ENCODE data around the gene SELENOF.

SELENOF gene

GRCh38 chr1:86939406-86939805 is 25.5 kb upstream of the SELENOF start:
- no peak for DNase-seq (ENCODE audit: low read depth)
- no peak for TF ChIP-seq CTCF (IDR thresholded peaks at IDR 0.05; ENCODE audit: control insufficient read depth, insufficient read depth, low read depth, low read length, missing control alignments)
- H3K4me3 ChIP-seq (ENCODE audit: control insufficient read depth, low read depth, low read length) = no peak overlapping the region

- DNase-seq (ENCODE audit: low read depth) = no peak
- no peak for TF ChIP-seq CTCF (IDR thresholded peaks at IDR 0.05; ENCODE audit: control insufficient read depth, insufficient read depth, low read depth, low read length, missing control alignments)
- no peak overlapping the region for H3K4me3 ChIP-seq (ENCODE audit: control insufficient read depth, low read depth, low read length)
These were observed 24.9 kb upstream of the SELENOF start for GRCh38 chr1:86938855-86939254.

DNA sequence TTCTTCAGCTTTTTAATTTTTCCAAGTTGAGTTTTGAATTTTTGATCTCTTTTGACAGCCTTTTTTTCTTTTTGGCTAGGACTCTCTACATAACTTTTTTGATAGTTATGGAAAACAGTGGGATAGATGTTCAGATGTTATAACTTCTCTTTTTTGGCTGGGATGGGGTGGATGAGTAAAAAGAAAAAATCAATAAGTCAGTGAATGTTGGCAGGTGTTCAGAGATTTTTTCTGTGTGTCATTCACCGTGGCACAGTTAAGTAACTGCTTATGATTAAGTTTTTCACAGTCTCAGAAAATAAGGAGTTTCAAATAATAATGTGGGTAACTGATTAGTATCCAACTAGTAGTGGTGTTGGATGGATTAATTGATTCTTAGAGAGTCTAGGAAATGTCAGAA is 24.5 kb upstream of the SELENOF start:
- no peak for TF ChIP-seq CTCF (IDR thresholded peaks at IDR 0.05; ENCODE audit: control insufficient read depth, insufficient read depth, low read depth, low read length, missing control alignments)
- no peak overlapping the region for H3K4me3 ChIP-seq (ENCODE audit: control insufficient read depth, low read depth, low read length)

GRCh38 chr1:86933562-86934377 is 19.8 kb upstream of the SELENOF start:
- no peak for DNase-seq (ENCODE audit: low read depth)
- no peak overlapping the region for H3K4me3 ChIP-seq (ENCODE audit: control insufficient read depth, low read depth, low read length)
- TF ChIP-seq CTCF (IDR thresholded peaks at IDR 0.05; ENCODE audit: control insufficient read depth, insufficient read depth, low read depth, low read length, missing control alignments) = no peak

More for the DNA sequence above, 24.5 kb upstream of the SELENOF start:
- no peak for DNase-seq (ENCODE audit: low read depth)

- H3K4me3 ChIP-seq (ENCODE audit: control insufficient read depth, low read depth, low read length) = no peak overlapping the region
- no peak for TF ChIP-seq CTCF (IDR thresholded peaks at IDR 0.05; ENCODE audit: control insufficient read depth, insufficient read depth, low read depth, low read length, missing control alignments)
- no peak for DNase-seq (ENCODE audit: low read depth)
These were observed 19.1 kb upstream of the SELENOF start for GRCh38 chr1:86933051-86933450.

- H3K4me3 ChIP-seq (ENCODE audit: control insufficient read depth, low read depth, low read length) = no peak overlapping the region
- no peak for DNase-seq (ENCODE audit: low read depth)
- TF ChIP-seq CTCF (IDR thresholded peaks at IDR 0.05; ENCODE audit: control insufficient read depth, insufficient read depth, low read depth, low read length, missing control alignments) = no peak
These were observed 14.9 kb upstream of the SELENOF start for GRCh38 chr1:86928819-86929218.

All from AG09309 (cell line).